ENCODE results near the gene MEGF8.

Gene MEGF8

GRCh38 chr19:42355896-42356295 is 30.5 kb downstream of the MEGF8 start:
- Histone ChIP-seq H3K4me3 (replicated peaks; ENCODE audit: insufficient read depth, low read length) (no peak overlapping the region), H3K27me3 (ENCODE audit: insufficient read depth, poor library complexity, severe bottlenecking) (no peaks in the 10 kb centered on the region), H3K27ac (replicated peaks) (no peak overlapping the region)
- TF ChIP-seq REST (IDR thresholded peaks at IDR 0.05; ENCODE audit: insufficient replicate concordance, low read depth) = no peak
- TF ChIP-seq CTCF (IDR thresholded peaks at IDR 0.05; ENCODE audit: insufficient read depth, low read length) = no peak
- TF ChIP-seq POLR2AphosphoS5 (IDR thresholded peaks at IDR 0.05; ENCODE audit: low read depth) = no peak
- no peak for TF ChIP-seq GABPA (IDR thresholded peaks at IDR 0.05; ENCODE audit: low read depth)
- TF ChIP-seq SPI1 (IDR thresholded peaks at IDR 0.05; ENCODE audit: borderline replicate concordance, low read depth) = no peak
- no peak for DNase-seq (ENCODE audit: low read depth in 1 of 2, low spot score in 1 of 2)

GRCh38 chr19:42356686-42357085 is 31.3 kb downstream of the MEGF8 start:
- Histone ChIP-seq H3K27me3 (ENCODE audit: insufficient read depth, poor library complexity, severe bottlenecking) (no peaks in the 10 kb centered on the region), H3K27ac (replicated peaks) (no peak overlapping the region), H3K4me3 (replicated peaks; ENCODE audit: insufficient read depth, low read length) (no peak overlapping the region)
- TF ChIP-seq REST (IDR thresholded peaks at IDR 0.05; ENCODE audit: insufficient replicate concordance, low read depth) (no peak), GABPA (IDR thresholded peaks at IDR 0.05; ENCODE audit: low read depth) (no peak), POLR2AphosphoS5 (IDR thresholded peaks at IDR 0.05; ENCODE audit: low read depth) (no peak), CTCF (IDR thresholded peaks at IDR 0.05; ENCODE audit: insufficient read depth, low read length) (no peak)
- DNase-seq (ENCODE audit: low read depth in 1 of 2, low spot score in 1 of 2) = no peak

- DNase-seq (ENCODE audit: low read depth in 1 of 2, low spot score in 1 of 2) = no peak
- H3K4me3 ChIP-seq (replicated peaks; ENCODE audit: insufficient read depth, low read length) = no peak overlapping the region
- H3K27me3 ChIP-seq (ENCODE audit: insufficient read depth, poor library complexity, severe bottlenecking) = no peaks in the 10 kb centered on the region
- TF ChIP-seq REST (IDR thresholded peaks at IDR 0.05; ENCODE audit: insufficient replicate concordance, low read depth) (no peak), GABPA (IDR thresholded peaks at IDR 0.05; ENCODE audit: low read depth) (no peak), CTCF (IDR thresholded peaks at IDR 0.05; ENCODE audit: insufficient read depth, low read length) (no peak)
- no peak overlapping the region for H3K27ac ChIP-seq (replicated peaks)
Observed at GRCh38 chr19:42357290-42357689, 31.9 kb downstream of the MEGF8 start.

Measured in HL-60 (cell line).